ENCODE data around the gene CENPM. TPM values are rescaled to one million over a fixed set of nuclear protein-coding genes. Genes with fewer than 3 reads are reported as not detected.

The CENPM gene
- total RNA-seq: 9.6 and 13.3 TPM in 2 replicates

GRCh38 chr22:41946629-41947423, at the start of gene CENPM:
Gene CENPM, minus strand, starts transcription at chr22:41947152. Its CDS starts 76 bp downstream, at chr22:41947076.
- Mint-ChIP-seq H3K4me3 (peak within 1 kb of the TSS; percentile 91), H3K4me1 (peaks cover 52% of the 10 kb centered on the region), H3K27me3 (no peaks in the 10 kb centered on the region), H3K9me3 (no peaks in the 10 kb centered on the region), H3K27ac (peak within 1 kb of the TSS; percentile 80), H3K36me3 (ENCODE audit: low read depth) (no peaks in the 10 kb centered on the region)
- ATAC-seq (ENCODE audit: low read depth) (peak; percentile 91), DNase-seq (peak; percentile 84)
- ChIA-PET POLR2A (interaction anchor here (0.5 to 5.2 kb wide), 30 partner anchors 8 to 478 kb away, joined by 3 to 68 read pairs (median 4); partner anchors contain the start of genes ACO2, CCDC134, DESI1 and MEI1), CTCF (interaction anchor here (1.2 to 2.0 kb wide), 4 partner anchors 10 to 250 kb away, joined by 4 to 12 read pairs (median 9); partner anchors contain the start of gene TNFRSF13C)
- intact Hi-C loops (cut with micrococcal nuclease): loop anchor here (5.0 kb wide), 1 partner anchor 200 kb away; no protein-coding TSS in a partner anchor
- TF ChIP-seq CTCF (IDR thresholded peaks at IDR 0.05): no peak

- no peak overlapping the region for H3K4me3 Mint-ChIP-seq
- no peak for TF ChIP-seq CTCF (IDR thresholded peaks at IDR 0.05)
- POLR2A ChIA-PET: interaction anchor here (0.9 kb wide), 1 partner anchor 95 kb away, joined by 3 read pairs; the partner anchor contains the start of gene NDUFA6
- ATAC-seq (ENCODE audit: low read depth): no peak
- CTCF ChIA-PET: no interaction called here
- intact Hi-C loops (cut with micrococcal nuclease): loop anchor here (5.0 kb wide), 2 partner anchors 37 to 38 kb away; no protein-coding TSS in a partner anchor
- H3K9me3 Mint-ChIP-seq: no peaks in the 10 kb centered on the region
- DNase-seq: no peak
- H3K36me3 Mint-ChIP-seq (ENCODE audit: low read depth): peaks cover 3% of the 10 kb centered on the region
- peaks cover 6% of the 10 kb centered on the region for H3K27me3 Mint-ChIP-seq
- H3K4me1 Mint-ChIP-seq: peaks cover 22% of the 10 kb centered on the region
- no peak overlapping the region for H3K27ac Mint-ChIP-seq
Observed at GRCh38 chr22:41995211-41995610, 48.3 kb upstream of the CENPM start.

GRCh38 chr22:41992496-41992895, 45.5 kb upstream of the CENPM start:
- Mint-ChIP-seq H3K4me1 (no peaks in the 10 kb centered on the region), H3K9me3 (no peaks in the 10 kb centered on the region), H3K27me3 (peaks cover 9% of the 10 kb centered on the region), H3K27ac (no peak overlapping the region), H3K36me3 (ENCODE audit: low read depth) (no peaks in the 10 kb centered on the region), H3K4me3 (no peak overlapping the region)
- TF ChIP-seq CTCF (IDR thresholded peaks at IDR 0.05): no peak
- CTCF ChIA-PET: no interaction called here
- POLR2A ChIA-PET: interaction anchor here (0.7 kb wide), 1 partner anchor 49 kb away, joined by 3 read pairs; no protein-coding TSS in a partner anchor
- intact Hi-C loops (cut with micrococcal nuclease): no loop called here
- ATAC-seq (ENCODE audit: low read depth) (no peak), DNase-seq (no peak)

- no peak overlapping the region for H3K27ac Mint-ChIP-seq
- POLR2A ChIA-PET: no interaction called here
Observed at GRCh38 chr22:41991111-41991510, 44.2 kb upstream of the CENPM start.

More at GRCh38 chr22:41991111-41991510, 44.2 kb upstream of the CENPM start:
- intact Hi-C loops (cut with micrococcal nuclease): no loop called here
- CTCF ChIA-PET: no interaction called here
- no peak overlapping the region for H3K4me3 Mint-ChIP-seq
- TF ChIP-seq CTCF (IDR thresholded peaks at IDR 0.05): no peak
- H3K36me3 Mint-ChIP-seq (ENCODE audit: low read depth): no peaks in the 10 kb centered on the region
- DNase-seq (no peak), ATAC-seq (ENCODE audit: low read depth) (no peak)
- peaks cover 10% of the 10 kb centered on the region for H3K27me3 Mint-ChIP-seq
- H3K9me3 Mint-ChIP-seq: no peaks in the 10 kb centered on the region
- H3K4me1 Mint-ChIP-seq: no peaks in the 10 kb centered on the region

Measured in activated B cell treated with CpG ODN at 0.5 μM for 24 hours (primary cell).